ENCODE data around the gene CPA5. TPM values are rescaled to one million over a fixed set of nuclear protein-coding genes. Genes with fewer than 3 reads are reported as not detected.

Gene CPA5
- total and polyA plus RNA-seq, 2 of the 8 experiments (the other 6 are each of a cell fraction or from before 2014, with no cell fraction given): 0.12 TPM; not detected in 1

DNA sequence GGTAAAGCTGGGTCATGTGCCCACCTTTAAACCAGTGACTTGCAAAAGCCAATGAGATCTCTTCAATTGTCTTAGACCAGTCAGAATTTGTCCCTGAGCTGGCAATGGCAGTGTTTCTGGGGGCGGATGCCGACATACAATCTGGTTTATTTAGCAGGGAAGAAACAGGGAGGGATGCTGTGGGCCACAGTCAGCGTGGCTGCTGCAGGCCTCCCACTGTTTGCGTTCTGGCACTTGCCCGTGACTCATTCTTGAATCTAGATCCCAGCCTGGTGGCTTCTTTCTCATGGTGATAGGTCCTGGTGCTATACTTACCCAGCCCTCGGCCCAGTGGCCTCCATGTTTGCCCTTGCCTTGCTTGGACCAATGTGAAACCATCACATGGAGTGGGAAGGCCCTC, 32.6 kb downstream of the CPA5 start:
- no peaks in the 10 kb centered on the region; the same call in 1 of the 2 replicates for H3K23me2 ChIP-seq (ENCODE audit: low read depth, low read length)
- CTCF ChIA-PET (ENCODE audit: partially characterized antibody): interaction anchor here (5.7 kb wide), 1 partner anchor 10 kb away, joined by 59 read pairs; no protein-coding TSS in a partner anchor
- FAIRE-seq: no peak

More for the DNA sequence above, 32.6 kb downstream of the CPA5 start:
- Histone ChIP-seq H3K23ac (ENCODE audit: insufficient read length) (no peak overlapping the region), H4K91ac (replicated peaks; ENCODE audit: insufficient read length, low read length) (no peak overlapping the region), H3K4ac (replicated peaks; ENCODE audit: insufficient read length, low read depth, low read length) (no peak overlapping the region), H3K56ac (replicated peaks; ENCODE audit: insufficient read length, low read depth, low read length) (no peak overlapping the region), H2BK120ac (replicated peaks; ENCODE audit: low read depth, low read length) (no peak overlapping the region), H2AFZ (ENCODE audit: low read length) (no peak overlapping the region), H3K27ac (ENCODE audit: low read depth, low read length) (no peak overlapping the region), H2BK12ac (ENCODE audit: low read depth, low read length) (no peak overlapping the region), H2BK5ac (ENCODE audit: low read depth, low read length) (no peak overlapping the region), H3K4me2 (ENCODE audit: insufficient read depth in 1 of 2, low read depth in 2 of 2, low read length in 2 of 2) (no peak overlapping the region), H2AK5ac (ENCODE audit: low read depth, low read length) (no peak overlapping the region), H3K4me3 (ENCODE audit: extremely low read depth in 1 of 4, insufficient read depth in 2 of 4, low read depth in 3 of 4, low read length in 4 of 4) (no peak overlapping the region), H4K5ac (ENCODE audit: insufficient read length, low read depth, low read length) (no peak overlapping the region), H3K9ac (replicated peaks in 1 of 4; ENCODE audit: extremely low read depth in 1 of 4, low read depth in 3 of 4, low read length in 3 of 4) (no peak overlapping the region), H2BK15ac (ENCODE audit: low read length) (no peak overlapping the region), H3K9me3 (ENCODE audit: insufficient read depth in 2 of 2, low read depth in 1 of 2, low read length in 1 of 2) (peaks cover 18% of the 10 kb centered on the region in 2 experiments), H4K20me1 (replicated peaks in 1 of 2; ENCODE audit: control insufficient read depth in 1 of 2, insufficient read depth in 2 of 2, low read length in 2 of 2) (no peaks in the 10 kb centered on the region), H2BK20ac (ENCODE audit: low read length) (no peak overlapping the region), H3K4me1 (replicated peaks in 1 of 4; ENCODE audit: control insufficient read depth in 3 of 4, insufficient read depth in 4 of 4, low read length in 3 of 4) (peaks cover 0 to 10% (median 6%) of the 10 kb centered on the region in 4 experiments; a peak in 6 of 7 replicates), H3K79me1 (ENCODE audit: low read depth, low read length) (no peaks in the 10 kb centered on the region), H3K14ac (ENCODE audit: insufficient read length) (no peak overlapping the region), H3K18ac (ENCODE audit: extremely low read depth, low read length) (no peak overlapping the region), H3K36me3 (ENCODE audit: control insufficient read depth in 2 of 4, insufficient read depth in 4 of 4, low read length in 3 of 4) (no peaks in the 10 kb centered on the region), H3K79me2 (ENCODE audit: control insufficient read depth in 1 of 2, insufficient read depth in 2 of 2, low read length in 2 of 2) (no peaks in the 10 kb centered on the region), H4K8ac (ENCODE audit: extremely low read depth, insufficient read depth, low read length) (no peak overlapping the region), H3K27me3 (replicated peaks in 1 of 4; ENCODE audit: control insufficient read depth in 3 of 4, extremely low read depth in 1 of 4, insufficient read depth in 3 of 4, low read length in 3 of 4) (no peaks in the 10 kb centered on the region; a peak in 1 of 7 replicates)
- TF ChIP-seq RFX5 (IDR thresholded peaks at IDR 0.05; ENCODE audit: borderline replicate concordance, low read depth, low read length) (no peak), JUND (IDR thresholded peaks at IDR 0.05; ENCODE audit: low read length) (no peak)
- no peak for DNase-seq (ENCODE audit: low read depth in 1 of 2, low spot score in 2 of 2)
- POLR2A ChIA-PET (ENCODE audit: partially characterized antibody): no interaction called here
- WGBS, 2 experiments (ENCODE audit: extremely low coverage in 1 of 2, insufficient coverage in 1 of 2, insufficient read length in 1 of 2, insufficient replicate concordance in 2 of 2, low coverage in 1 of 2, low lambda C conversion rate in 2 of 2, missing lambda C conversion rate in 1 of 2): 90% methylated on average over 6 of the region's 6 CpGs; no CpG with 5 or more reads in 1 of the 2 experiments

All from H1 (cell line).